Prostate gland (tissue), 2 donors: ENCODE data around the gene GPR84. TPM values are rescaled to one million over a fixed set of nuclear protein-coding genes. Genes with fewer than 3 reads are reported as not detected.

Experiments
- DNase-seq: peaks from one replicate; pipeline ENCODE4 v3.0.0-alpha.2; 2019; ENCODE audit warnings: low spot score
- H3K27ac ChIP-seq, 2 donors: fragments of 200-600 bp; sonication (generic); 2 replicates each; pipeline ENCODE4 v1.5.1; 2017 to 2019
- H3K27me3 ChIP-seq: fragments of 200-600 bp; sonication (generic); replicated peaks from 2 replicates; pipeline ENCODE4 v1.5.1; 2019; ENCODE audit not compliant: insufficient read depth
- H3K36me3 ChIP-seq, 2 donors: fragments of 200-600 bp; sonication (generic); 1 replicate in 1 of 2; 2 replicates in 1 of 2; pipeline versions ENCODE4 v1.5.1 to v1.8.1; 2017 to 2019
- H3K4me1 ChIP-seq: fragments of 200-600 bp; sonication (generic); replicated peaks from 2 replicates; pipeline ENCODE4 v1.5.1; 2019
- H3K4me3 ChIP-seq, 2 donors: fragments of 200-600 bp; sonication (generic); 2 replicates each; pipeline ENCODE4 v1.5.1; 2017 to 2019
- H3K9me3 ChIP-seq: fragments of 200-600 bp; sonication (generic); 2 replicates; pipeline ENCODE4 v1.5.1; 2017
- POLR2A ChIP-seq: fragments of 450-650 bp; IDR thresholded peaks from one replicate; pipeline ENCODE4 v1.6.1; 2016; ENCODE audit warnings: antibody characterized with exemption, mild to moderate bottlenecking
- POLR2AphosphoS5 ChIP-seq: sonication (generic); formaldehyde crosslinking; IDR thresholded peaks from one replicate; pipeline ENCODE4 v1.6.1; 2017; ENCODE audit warnings: antibody characterized with exemption
- WGBS: methylation state at CpG from one replicate; pipeline ENCODE4 v1.1.5; 2018; 5-methylcytosine and 5-hydroxymethylcytosine counted together
- intact Hi-C: fragments of 100-400 bp; cut with DNase I; formaldehyde crosslinking; loops from one replicate; pipeline ENCODE4 v1.14.2; 2022
- total RNA-seq, 2 donors: library from RNA; depleted of rRNA; stranded (reverse); fragments of >200 nt; gene quantifications; one replicate each; pipeline ENCODE4 v1.1.0, GENCODE V29; 2016
- TF ChIP-seq, protein P1 (sequence below), 4 experiments: fragments of 200-600 bp in 2 of 4; fragments of 450-650 bp in 2 of 4; sonication (generic) in 2 of 4; IDR thresholded peaks; 1 replicate in 3 of 4; 2 replicates in 1 of 4; pipeline ENCODE4 v1.5.1; 2016 to 2019; ENCODE audit warnings: antibody characterized with exemption in 4 of 4, mild to moderate bottlenecking in 2 of 4, moderate library complexity in 2 of 4

GPR84 gene
- total RNA-seq, 2 donors from 2014 or later, result 0.97 TPM; not detected in 1

DNA sequence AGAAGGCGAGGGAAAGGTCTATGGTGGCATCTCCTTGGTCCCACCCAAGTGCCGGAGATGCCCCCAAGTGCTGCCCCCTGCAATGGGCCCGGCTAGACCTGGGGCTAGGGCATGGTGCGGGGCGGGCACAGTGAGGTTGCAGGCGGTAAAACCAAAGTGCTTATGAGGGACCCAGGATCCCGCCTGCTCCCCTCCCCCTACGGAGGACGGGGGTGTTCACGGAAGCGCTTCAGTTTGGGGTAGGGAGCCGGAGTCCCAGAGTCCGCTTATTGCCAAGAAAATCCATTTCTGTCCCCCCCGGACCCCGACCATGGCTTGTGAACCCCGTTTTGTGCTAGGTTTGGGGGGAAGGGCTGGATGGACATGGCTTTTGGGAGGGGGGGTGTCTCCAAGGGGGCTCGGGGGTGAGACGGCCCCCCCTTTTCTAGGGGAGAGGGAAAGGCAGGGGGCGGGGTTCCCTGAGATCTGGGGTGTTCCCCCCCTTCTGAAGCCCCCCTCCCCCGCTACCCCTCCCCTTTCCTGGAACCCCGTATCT, 5.4 kb upstream of the GPR84 start:
- Histone ChIP-seq H3K4me1 (no peaks in the 10 kb centered on the region), H3K27ac (no peak overlapping the region), H3K9me3 (no peaks in the 10 kb centered on the region), H3K4me3 (peak overlapping the region; percentile 10 to 18), H3K36me3 (no peaks in the 10 kb centered on the region), H3K27me3 (no peaks in the 10 kb centered on the region)
- TF ChIP-seq POLR2A, result no peak
- WGBS, result 56% methylated on average over 21 of the region's 21 CpGs
- intact Hi-C loops, result loop anchor here (5.0 kb wide), 1 partner anchor 152 kb away; no protein-coding TSS in a partner anchor
- no peak for DNase-seq

DNA sequence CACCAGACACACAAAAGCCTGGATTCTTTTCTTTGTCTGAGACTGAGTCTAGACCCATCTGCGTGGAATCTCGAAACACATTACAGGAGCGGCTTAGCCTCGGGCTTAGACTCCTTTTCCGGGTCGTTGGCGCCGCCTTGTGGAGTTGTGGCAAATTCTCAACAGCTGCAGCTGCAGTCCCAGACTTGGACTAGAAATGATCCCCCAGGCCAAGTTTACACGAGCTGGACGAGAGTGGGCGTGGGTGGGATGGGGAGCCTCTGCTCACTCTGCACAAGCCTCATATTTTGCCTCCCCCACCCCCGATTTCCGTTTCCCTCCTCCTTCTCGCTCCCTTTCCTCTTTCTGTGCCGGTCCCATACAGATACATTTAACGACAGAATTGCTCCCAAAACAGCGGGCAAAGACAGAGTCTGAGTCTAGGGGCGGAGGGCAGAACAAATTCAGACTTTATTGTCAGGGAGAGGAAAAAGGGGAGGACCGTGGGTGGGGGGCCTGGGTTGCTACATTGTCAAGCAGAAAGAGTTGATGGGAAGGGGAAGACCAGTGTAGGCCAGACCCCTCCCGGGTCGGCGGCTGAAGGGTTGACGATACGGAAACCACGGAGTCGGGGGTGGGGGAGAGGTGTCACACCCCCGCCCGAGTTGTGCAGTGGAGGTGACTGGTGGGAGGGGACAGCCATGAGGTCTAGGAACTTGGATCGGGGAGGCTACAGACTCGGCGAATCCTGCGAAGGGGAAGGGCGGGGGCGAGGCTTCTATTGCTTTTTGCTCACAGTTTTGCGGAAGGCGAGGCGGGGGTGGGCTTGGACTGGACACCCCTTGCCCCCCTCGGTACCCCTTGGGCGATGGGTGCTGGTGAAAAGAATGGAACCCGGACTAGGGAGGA, 4.7 kb upstream of the GPR84 start:
- no peak overlapping the region for H3K27ac ChIP-seq
- H3K4me1 ChIP-seq, result no peaks in the 10 kb centered on the region
- no peaks in the 10 kb centered on the region for H3K27me3 ChIP-seq
- intact Hi-C loops, result loop anchor here (5.0 kb wide), 1 partner anchor 152 kb away; no protein-coding TSS in a partner anchor
- DNase-seq, result peak; percentile 79
- WGBS, result 35% methylated on average over 40 of the region's 40 CpGs
- no peaks in the 10 kb centered on the region for H3K36me3 ChIP-seq
- peak overlapping the region in 1 of 2 donors; percentile 4 for H3K4me3 ChIP-seq
- H3K9me3 ChIP-seq, result no peaks in the 10 kb centered on the region
- TF ChIP-seq POLR2AphosphoS5, result peak; percentile 53
- TF ChIP-seq, protein P1, sequence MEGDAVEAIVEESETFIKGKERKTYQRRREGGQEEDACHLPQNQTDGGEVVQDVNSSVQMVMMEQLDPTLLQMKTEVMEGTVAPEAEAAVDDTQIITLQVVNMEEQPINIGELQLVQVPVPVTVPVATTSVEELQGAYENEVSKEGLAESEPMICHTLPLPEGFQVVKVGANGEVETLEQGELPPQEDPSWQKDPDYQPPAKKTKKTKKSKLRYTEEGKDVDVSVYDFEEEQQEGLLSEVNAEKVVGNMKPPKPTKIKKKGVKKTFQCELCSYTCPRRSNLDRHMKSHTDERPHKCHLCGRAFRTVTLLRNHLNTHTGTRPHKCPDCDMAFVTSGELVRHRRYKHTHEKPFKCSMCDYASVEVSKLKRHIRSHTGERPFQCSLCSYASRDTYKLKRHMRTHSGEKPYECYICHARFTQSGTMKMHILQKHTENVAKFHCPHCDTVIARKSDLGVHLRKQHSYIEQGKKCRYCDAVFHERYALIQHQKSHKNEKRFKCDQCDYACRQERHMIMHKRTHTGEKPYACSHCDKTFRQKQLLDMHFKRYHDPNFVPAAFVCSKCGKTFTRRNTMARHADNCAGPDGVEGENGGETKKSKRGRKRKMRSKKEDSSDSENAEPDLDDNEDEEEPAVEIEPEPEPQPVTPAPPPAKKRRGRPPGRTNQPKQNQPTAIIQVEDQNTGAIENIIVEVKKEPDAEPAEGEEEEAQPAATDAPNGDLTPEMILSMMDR (IDR thresholded peaks at IDR 0.05), result peak; percentile 56 to 84 (median 70)
- TF ChIP-seq POLR2A, result no peak

DNA sequence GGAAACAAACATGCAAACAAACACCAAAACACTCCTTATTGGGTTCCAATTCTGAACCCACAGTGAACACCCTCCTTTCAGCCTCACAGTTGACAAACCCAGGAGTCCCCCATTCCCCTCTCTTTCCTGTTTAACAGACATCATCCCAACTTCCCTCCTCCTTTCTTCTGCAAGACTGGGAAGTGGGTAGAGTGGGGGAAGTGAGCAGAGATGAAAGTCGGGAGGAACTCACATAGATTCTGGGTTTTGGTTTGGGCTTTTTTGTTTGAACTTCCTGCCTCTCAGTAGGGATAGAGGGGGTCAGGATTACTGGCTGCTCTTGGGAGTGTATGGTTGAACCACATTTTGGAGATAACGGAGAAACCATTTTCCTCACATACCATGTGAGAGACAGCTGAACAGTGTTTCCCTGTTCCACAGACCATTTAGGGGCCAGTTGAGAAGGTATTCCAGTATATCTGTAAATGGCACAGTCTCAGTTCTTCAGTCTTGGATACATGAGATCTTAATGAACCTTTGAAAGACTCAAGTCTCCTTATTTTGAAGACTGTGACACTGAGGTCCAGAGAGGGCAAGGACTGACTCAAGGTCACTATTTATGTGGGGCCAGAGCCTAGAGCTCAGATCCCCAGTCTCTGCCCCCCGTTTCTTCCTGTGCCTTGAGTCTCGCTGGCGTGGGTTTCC, 3.9 kb upstream of the GPR84 start:
- intact Hi-C loops, result loop anchor here (5.0 kb wide), 1 partner anchor 151 kb away; no protein-coding TSS in a partner anchor
- Histone ChIP-seq H3K4me1 (no peaks in the 10 kb centered on the region), H3K27ac (no peak overlapping the region), H3K4me3 (peak overlapping the region in 1 of 2 donors; percentile 4), H3K36me3 (no peaks in the 10 kb centered on the region), H3K27me3 (no peaks in the 10 kb centered on the region), H3K9me3 (no peaks in the 10 kb centered on the region)
- no peak for DNase-seq
- WGBS, result 34% methylated on average over 5 of the region's 5 CpGs
- TF ChIP-seq, protein P1 (IDR thresholded peaks at IDR 0.05), result no peak
- TF ChIP-seq POLR2A (no peak), POLR2AphosphoS5 (no peak)

DNA sequence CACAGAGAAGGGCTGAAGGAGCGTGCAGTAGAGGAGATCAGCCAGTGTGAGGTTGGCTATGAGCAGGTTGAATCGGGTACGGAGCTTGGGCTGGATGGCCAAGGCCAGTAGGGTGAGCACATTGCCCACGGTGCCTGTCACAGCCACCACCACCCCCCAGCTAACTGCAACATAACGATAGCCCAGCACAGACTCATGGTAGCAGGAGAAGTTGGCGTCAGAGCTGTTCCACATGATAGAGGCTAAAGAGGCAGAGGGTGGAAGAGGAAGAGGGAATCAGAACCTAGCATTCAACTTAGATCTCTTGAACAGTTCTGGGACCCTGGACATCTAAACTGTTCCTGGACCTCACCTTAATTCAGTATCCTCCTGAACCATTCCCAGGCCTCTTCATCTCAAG, 668 bp downstream of the GPR84 start:
- 81% methylated on average over 6 of the region's 6 CpGs for WGBS
- no peak for DNase-seq
- TF ChIP-seq POLR2A, result no peak
- TF ChIP-seq, protein P1 (IDR thresholded peaks at IDR 0.05), result no peak
- no peak for TF ChIP-seq POLR2AphosphoS5
- intact Hi-C loops, result loop anchor here (5.0 kb wide), 1 partner anchor 36 kb away; the partner anchor contains the start of gene COPZ1
- Histone ChIP-seq H3K27ac (no peak overlapping the region), H3K4me3 (no peak overlapping the region), H3K36me3 (no peaks in the 10 kb centered on the region), H3K27me3 (no peaks in the 10 kb centered on the region), H3K9me3 (no peaks in the 10 kb centered on the region), H3K4me1 (no peaks in the 10 kb centered on the region)

DNA sequence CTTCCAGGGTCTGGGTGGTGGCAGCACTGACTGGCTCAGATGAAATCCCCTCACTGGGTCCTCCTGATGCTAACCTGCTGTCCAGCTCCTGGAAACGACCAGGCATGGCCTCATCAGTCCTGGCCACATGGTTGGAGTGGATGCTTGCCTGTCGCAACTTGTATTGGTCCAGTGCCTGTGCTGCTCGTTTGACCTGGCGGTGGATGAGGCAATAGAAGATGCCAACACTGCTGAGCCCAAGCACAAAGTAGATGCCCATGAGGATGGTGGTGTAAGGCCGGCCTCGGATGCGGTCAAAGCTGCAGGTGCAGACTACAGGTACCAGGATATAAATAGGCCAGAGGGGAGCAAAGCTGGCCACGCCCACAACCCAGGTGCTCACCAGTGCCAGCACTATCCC, 1.2 kb downstream of the GPR84 start:
- Histone ChIP-seq H3K4me1 (no peaks in the 10 kb centered on the region), H3K9me3 (no peaks in the 10 kb centered on the region), H3K27me3 (no peaks in the 10 kb centered on the region), H3K27ac (no peak overlapping the region), H3K36me3 (no peaks in the 10 kb centered on the region), H3K4me3 (no peak overlapping the region)
- intact Hi-C loops, result loop anchor here (5.0 kb wide), 1 partner anchor 36 kb away; the partner anchor contains the start of gene COPZ1
- TF ChIP-seq, protein P1 (IDR thresholded peaks at IDR 0.05), result no peak
- TF ChIP-seq POLR2A (no peak), POLR2AphosphoS5 (no peak)
- DNase-seq, result no peak
- 80% methylated on average over 8 of the region's 8 CpGs for WGBS
